Measurements from ENCODE around the gene PARP2. TPM values are rescaled to one million over a fixed set of nuclear protein-coding genes. Genes with fewer than 3 reads are reported as not detected.
"Not testable (repeated sequence)": the region's sequence is repeated elsewhere in the genome, so short reads cannot be mapped to it uniquely, and the experiment has no call there.

The PARP2 gene
- total RNA-seq, 1 donor from 2014 or later = 25.3 TPM

DNA sequence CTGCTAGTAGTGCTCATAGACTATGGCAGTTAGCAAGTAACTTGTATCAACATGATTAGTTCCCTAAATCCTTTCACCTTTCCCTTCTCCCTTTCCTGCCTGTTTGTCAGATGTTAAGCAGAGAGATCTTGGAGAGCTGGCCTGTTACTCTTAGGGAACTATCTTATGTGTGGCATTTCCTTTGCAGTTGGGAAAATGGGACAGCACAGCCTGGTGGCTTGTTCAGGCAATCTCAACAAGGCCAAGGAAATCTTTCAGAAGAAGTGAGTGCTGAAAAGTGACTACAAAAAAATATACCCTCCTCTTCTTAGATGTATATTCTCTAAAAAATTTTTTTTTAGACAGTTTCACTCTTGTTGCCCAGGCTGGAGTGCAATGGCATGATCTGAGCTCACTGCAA is 7.4 kb downstream of the PARP2 start:
- H3K9me3 Mint-ChIP-seq (ENCODE audit: unreplicated experiment) = no peaks in the 10 kb centered on the region
- H3K27me3 Mint-ChIP-seq (ENCODE audit: unreplicated experiment) = no peaks in the 10 kb centered on the region
- no peak overlapping the region for H3K4me3 Mint-ChIP-seq (ENCODE audit: unreplicated experiment)
- no peaks in the 10 kb centered on the region for H3K4me1 Mint-ChIP-seq (ENCODE audit: unreplicated experiment)
- H3K27ac Mint-ChIP-seq (ENCODE audit: unreplicated experiment) = no peak overlapping the region
- DNase-seq (ENCODE audit: extremely low spot score, unreplicated experiment) = no peak
- TF ChIP-seq, protein P1, sequence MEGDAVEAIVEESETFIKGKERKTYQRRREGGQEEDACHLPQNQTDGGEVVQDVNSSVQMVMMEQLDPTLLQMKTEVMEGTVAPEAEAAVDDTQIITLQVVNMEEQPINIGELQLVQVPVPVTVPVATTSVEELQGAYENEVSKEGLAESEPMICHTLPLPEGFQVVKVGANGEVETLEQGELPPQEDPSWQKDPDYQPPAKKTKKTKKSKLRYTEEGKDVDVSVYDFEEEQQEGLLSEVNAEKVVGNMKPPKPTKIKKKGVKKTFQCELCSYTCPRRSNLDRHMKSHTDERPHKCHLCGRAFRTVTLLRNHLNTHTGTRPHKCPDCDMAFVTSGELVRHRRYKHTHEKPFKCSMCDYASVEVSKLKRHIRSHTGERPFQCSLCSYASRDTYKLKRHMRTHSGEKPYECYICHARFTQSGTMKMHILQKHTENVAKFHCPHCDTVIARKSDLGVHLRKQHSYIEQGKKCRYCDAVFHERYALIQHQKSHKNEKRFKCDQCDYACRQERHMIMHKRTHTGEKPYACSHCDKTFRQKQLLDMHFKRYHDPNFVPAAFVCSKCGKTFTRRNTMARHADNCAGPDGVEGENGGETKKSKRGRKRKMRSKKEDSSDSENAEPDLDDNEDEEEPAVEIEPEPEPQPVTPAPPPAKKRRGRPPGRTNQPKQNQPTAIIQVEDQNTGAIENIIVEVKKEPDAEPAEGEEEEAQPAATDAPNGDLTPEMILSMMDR (IDR thresholded peaks at IDR 0.05) = peak; percentile 43
- H3K36me3 Mint-ChIP-seq (ENCODE audit: unreplicated experiment) = peaks cover 34% of the 10 kb centered on the region

DNA sequence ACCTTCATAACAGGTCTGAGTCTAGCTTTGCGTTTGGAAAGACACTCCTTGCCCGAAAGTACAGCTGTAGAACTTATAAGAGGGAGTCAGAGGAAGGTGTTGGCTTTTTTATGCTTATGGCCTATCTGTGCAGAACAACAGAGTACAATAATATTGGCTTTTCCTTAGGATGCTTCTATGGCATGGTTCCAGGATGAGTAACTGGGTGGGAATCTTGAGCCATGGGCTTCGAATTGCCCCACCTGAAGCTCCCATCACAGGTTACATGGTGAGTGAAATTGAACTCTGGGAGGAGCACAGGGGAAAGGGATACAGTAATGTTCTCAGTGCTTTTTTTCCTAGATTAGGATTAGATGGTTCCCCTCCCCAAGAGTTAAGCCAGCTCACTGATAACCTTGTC is 13.0 kb downstream of the PARP2 start:
- Mint-ChIP-seq H3K27me3 (ENCODE audit: unreplicated experiment) (no peaks in the 10 kb centered on the region), H3K9me3 (ENCODE audit: unreplicated experiment) (no peaks in the 10 kb centered on the region), H3K27ac (ENCODE audit: unreplicated experiment) (peak overlapping the region; percentile 9), H3K36me3 (ENCODE audit: unreplicated experiment) (peaks cover 48% of the 10 kb centered on the region), H3K4me3 (ENCODE audit: unreplicated experiment) (no peak overlapping the region), H3K4me1 (ENCODE audit: unreplicated experiment) (no peaks in the 10 kb centered on the region)
- TF ChIP-seq, protein P1 (IDR thresholded peaks at IDR 0.05) = no peak
- DNase-seq (ENCODE audit: extremely low spot score, unreplicated experiment) = no peak

DNA sequence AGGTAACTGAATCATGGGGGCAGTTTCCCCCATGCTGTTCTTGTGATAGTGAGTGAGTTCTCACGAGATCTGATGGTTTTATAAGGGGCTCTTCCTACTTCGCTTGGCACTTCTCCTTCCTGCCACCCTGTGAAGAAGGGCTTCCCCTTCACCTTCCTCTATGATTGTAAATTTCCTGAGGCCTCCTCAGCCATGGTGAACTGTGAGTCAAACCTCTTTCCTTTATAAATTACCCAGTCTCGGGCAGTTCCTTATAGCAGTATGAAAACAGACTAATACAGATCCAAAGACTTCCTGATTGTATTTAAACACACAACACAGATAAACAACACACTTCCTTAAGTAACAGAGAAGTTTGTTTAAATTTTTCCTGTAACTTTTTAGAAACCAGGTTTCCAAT is 15.0 kb downstream of the PARP2 start:
- not testable (repeated sequence) for DNase-seq (ENCODE audit: extremely low spot score, unreplicated experiment); H3K9me3 Mint-ChIP-seq (ENCODE audit: unreplicated experiment); H3K27ac Mint-ChIP-seq (ENCODE audit: unreplicated experiment); H3K4me3 Mint-ChIP-seq (ENCODE audit: unreplicated experiment); H3K27me3 Mint-ChIP-seq (ENCODE audit: unreplicated experiment); H3K4me1 Mint-ChIP-seq (ENCODE audit: unreplicated experiment)
- peaks cover 50% of the 10 kb centered on the region for H3K36me3 Mint-ChIP-seq (ENCODE audit: unreplicated experiment)

DNA sequence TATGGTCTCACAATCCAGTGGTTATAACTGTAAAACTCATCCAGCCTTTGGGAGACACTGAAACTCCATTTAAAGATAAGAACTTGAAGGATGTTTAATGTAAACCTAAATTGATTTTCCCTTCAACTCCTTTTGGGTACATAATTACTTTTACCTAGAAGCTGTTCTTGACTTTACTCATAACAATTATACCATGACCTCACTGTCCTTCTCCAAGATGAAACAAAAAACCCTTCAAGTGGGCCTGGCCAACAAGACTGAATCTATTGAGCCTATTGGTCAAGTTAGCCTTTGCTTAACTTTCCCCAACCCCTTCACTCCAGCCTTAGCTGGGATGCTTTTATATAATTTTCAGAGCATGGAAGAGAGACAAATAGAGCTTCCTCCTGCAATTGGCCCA is 22.5 kb downstream of the PARP2 start:
- Mint-ChIP-seq H3K4me3 (ENCODE audit: unreplicated experiment) (no peak overlapping the region), H3K4me1 (ENCODE audit: unreplicated experiment) (no peaks in the 10 kb centered on the region), H3K36me3 (ENCODE audit: unreplicated experiment) (peaks cover 41% of the 10 kb centered on the region), H3K27ac (ENCODE audit: unreplicated experiment) (no peak overlapping the region), H3K9me3 (ENCODE audit: unreplicated experiment) (no peaks in the 10 kb centered on the region), H3K27me3 (ENCODE audit: unreplicated experiment) (no peaks in the 10 kb centered on the region)
- DNase-seq (ENCODE audit: extremely low spot score, unreplicated experiment) = no peak
- TF ChIP-seq, protein P1 (IDR thresholded peaks at IDR 0.05) = no peak

DNA sequence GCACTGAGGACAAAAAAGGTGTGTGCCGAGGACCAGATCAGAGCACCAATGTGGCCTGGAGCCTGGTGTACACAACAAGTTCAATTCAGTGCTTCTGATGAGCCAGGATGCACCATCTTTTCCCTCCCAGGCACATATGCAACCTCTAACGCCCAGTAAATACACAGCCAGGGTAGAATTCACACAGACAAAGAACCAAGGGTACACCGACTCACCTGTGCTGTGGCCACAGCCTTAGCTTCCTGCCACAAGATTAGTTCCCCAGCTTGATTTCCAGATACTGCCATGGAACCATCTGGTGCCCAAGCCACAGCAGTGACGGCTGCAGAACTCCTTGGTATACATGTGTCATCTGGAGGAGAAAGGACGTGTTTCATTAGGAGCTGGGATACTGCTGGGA is 29.4 kb downstream of the PARP2 start:
- Mint-ChIP-seq H3K36me3 (ENCODE audit: unreplicated experiment) (peaks cover 58% of the 10 kb centered on the region), H3K9me3 (ENCODE audit: unreplicated experiment) (no peaks in the 10 kb centered on the region), H3K27ac (ENCODE audit: unreplicated experiment) (no peak overlapping the region), H3K4me1 (ENCODE audit: unreplicated experiment) (no peaks in the 10 kb centered on the region), H3K4me3 (ENCODE audit: unreplicated experiment) (no peak overlapping the region), H3K27me3 (ENCODE audit: unreplicated experiment) (no peaks in the 10 kb centered on the region)
- TF ChIP-seq, protein P1 (IDR thresholded peaks at IDR 0.05) = no peak
- DNase-seq (ENCODE audit: extremely low spot score, unreplicated experiment) = no peak

DNA sequence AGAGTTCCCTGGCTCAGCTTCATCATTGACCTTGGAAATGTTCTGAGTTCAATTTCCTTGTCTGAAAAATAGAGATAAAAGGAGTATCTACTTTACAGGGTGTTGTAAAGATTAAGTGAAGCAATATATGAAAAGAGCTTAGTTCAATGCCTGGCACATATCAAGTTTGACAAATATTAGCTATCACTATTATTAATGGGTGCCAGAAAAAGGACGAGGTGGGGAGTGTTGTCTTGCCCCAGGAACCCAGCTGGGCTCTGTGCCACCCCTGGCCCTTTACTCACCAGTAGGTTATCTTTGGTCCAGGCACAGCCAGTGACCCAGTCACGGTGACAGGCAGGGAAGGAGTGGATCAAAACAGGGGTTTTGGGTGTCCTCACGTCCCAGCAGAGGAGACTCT is 32.0 kb downstream of the PARP2 start:
- TF ChIP-seq, protein P1 (IDR thresholded peaks at IDR 0.05) = no peak
- no peaks in the 10 kb centered on the region for H3K9me3 Mint-ChIP-seq (ENCODE audit: unreplicated experiment)
- no peak overlapping the region for H3K4me3 Mint-ChIP-seq (ENCODE audit: unreplicated experiment)
- H3K4me1 Mint-ChIP-seq (ENCODE audit: unreplicated experiment) = no peaks in the 10 kb centered on the region
- no peaks in the 10 kb centered on the region for H3K27me3 Mint-ChIP-seq (ENCODE audit: unreplicated experiment)
- peak; percentile 64 for DNase-seq (ENCODE audit: extremely low spot score, unreplicated experiment)
- H3K27ac Mint-ChIP-seq (ENCODE audit: unreplicated experiment) = no peak overlapping the region
- peaks cover 56% of the 10 kb centered on the region for H3K36me3 Mint-ChIP-seq (ENCODE audit: unreplicated experiment)

Measured in osteocyte (in vitro differentiated cells).